ENCODE data around the gene SNCA. TPM values are rescaled to one million over a fixed set of nuclear protein-coding genes. Genes with fewer than 3 reads are reported as not detected.

SNCA gene
- total RNA-seq, 1 donor from 2014 or later = 2.4 TPM

GRCh38 chr4:89821612-89822011 is 15.3 kb downstream of the SNCA start:
- H3K4me3 ChIP-seq (ENCODE audit: low read depth, low read length) = no peak overlapping the region
- DNase-seq (ENCODE audit: low read depth) = no peak
- TF ChIP-seq CTCF (conservative IDR thresholded peaks at IDR 0.05; ENCODE audit: low read depth, low read length) = no peak

DNA sequence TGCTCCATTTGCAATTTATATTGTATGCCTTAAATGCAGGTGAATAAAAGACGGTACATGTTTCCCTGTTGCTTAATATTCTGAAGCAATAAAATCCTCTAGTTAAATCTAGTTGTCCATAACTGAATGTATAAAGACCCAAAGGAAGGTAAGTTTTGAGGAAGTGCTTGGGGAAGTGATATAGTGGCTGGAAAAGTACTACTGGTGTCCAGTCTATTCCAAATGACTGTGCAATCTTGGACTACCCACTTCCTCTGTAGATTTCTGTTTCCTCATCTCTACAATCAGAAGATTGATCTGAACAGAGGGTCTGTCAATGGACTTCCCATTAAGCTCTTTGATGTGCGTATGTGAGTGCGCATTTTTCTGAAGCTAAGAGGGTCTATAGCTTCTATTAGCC is 17.0 kb downstream of the SNCA start:
- TF ChIP-seq CTCF (conservative IDR thresholded peaks at IDR 0.05; ENCODE audit: low read depth, low read length) = no peak
- H3K4me3 ChIP-seq (ENCODE audit: low read depth, low read length) = no peak overlapping the region
- no peak for DNase-seq (ENCODE audit: low read depth)

DNA sequence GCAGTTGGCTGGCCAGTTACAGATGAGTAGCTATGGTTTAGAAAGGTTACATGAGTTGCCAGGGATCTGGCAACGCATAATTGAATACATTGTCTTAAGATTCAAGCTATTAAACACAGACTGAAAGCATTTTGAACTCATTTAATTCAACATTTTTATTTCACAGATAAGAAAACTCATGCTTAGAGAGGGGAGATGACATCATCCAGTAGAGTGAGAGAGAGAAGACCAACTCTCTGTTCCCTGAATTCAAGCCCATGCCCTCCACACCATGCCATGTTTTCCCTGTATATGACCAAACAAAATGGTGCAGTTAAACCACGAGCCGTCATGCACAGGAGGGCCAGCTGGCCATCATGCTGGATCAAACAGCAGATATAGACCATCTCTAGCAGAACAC is 22.6 kb downstream of the SNCA start:
- DNase-seq (ENCODE audit: low read depth) = no peak
- TF ChIP-seq CTCF (conservative IDR thresholded peaks at IDR 0.05; ENCODE audit: low read depth, low read length) = no peak
- H3K4me3 ChIP-seq (ENCODE audit: low read depth, low read length) = no peak overlapping the region

- no peak for DNase-seq (ENCODE audit: low read depth)
- H3K4me3 ChIP-seq (ENCODE audit: low read depth, low read length) = no peak overlapping the region
- no peak for TF ChIP-seq CTCF (conservative IDR thresholded peaks at IDR 0.05; ENCODE audit: low read depth, low read length)
Measured at GRCh38 chr4:89813197-89813596, 23.8 kb downstream of the SNCA start.

DNA sequence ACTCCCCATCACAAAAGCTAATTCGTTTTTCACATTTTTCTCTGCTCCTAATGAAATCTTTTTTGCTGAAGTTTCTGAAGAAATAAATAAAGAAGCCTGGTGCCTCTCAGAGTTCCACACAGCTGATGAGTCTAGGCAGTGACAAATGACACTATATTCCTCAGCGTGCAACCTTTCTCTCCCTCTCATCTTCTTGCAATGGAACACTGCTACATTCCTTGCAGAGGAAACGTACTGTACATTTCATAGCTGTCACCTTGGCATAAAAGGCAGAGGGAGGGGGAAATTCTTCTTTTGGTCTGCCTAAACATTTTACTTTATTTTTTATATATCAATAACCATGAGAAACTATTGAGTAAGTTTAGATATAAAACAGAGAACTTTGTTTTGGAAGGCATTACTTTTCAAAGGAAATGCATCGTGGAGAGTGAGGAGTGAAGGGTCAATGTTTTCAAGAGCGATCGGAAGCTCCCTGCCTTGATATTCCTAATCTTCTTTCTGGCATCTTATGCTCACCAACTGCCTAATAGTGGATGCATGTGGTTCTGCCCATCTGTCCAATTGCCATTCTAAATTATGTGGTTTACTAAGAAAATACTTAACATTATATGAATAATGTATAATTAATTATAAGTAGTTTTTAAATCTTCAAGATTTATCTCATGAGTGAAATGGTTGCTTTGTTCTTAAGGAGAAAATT is 29.4 kb downstream of the SNCA start:
- H3K4me3 ChIP-seq (ENCODE audit: low read depth, low read length) = no peak overlapping the region
- no peak for DNase-seq (ENCODE audit: low read depth)
- TF ChIP-seq CTCF (conservative IDR thresholded peaks at IDR 0.05; ENCODE audit: low read depth, low read length) = no peak

- DNase-seq (ENCODE audit: low read depth) = no peak
- H3K4me3 ChIP-seq (ENCODE audit: low read depth, low read length) = no peak overlapping the region
- no peak for TF ChIP-seq CTCF (conservative IDR thresholded peaks at IDR 0.05; ENCODE audit: low read depth, low read length)
Measured at GRCh38 chr4:89805297-89805696, 31.7 kb downstream of the SNCA start.

DNA sequence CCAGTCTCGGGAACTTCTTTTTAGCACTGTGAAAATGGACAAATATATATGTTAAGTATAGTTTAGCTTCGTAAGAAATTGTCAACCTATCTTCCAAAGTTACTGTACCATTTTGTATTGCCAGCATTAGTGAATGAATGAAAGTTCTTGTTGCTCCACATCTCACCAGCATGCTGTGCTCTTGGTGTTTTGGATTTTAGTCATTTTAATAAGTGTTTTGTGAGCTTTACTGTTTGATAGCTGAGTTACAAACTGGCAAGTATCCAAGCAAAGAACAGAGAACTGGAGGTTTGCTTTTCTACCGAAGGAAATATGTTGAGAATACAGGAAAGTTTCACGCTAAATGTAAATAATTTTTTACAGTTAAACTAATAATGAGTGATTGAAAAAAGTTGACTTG is 33.0 kb downstream of the SNCA start:
- H3K4me3 ChIP-seq (ENCODE audit: low read depth, low read length) = no peak overlapping the region
- DNase-seq (ENCODE audit: low read depth) = no peak
- TF ChIP-seq CTCF (conservative IDR thresholded peaks at IDR 0.05; ENCODE audit: low read depth, low read length) = no peak
